ENCODE measurements around the gene FCHSD2.
"Not testable (repeated sequence)": the region's sequence is repeated elsewhere in the genome, so short reads cannot be mapped to it uniquely, and the experiment has no call there.

FCHSD2 gene

GRCh38 chr11:73072935-73073481 is 69.1 kb downstream of the FCHSD2 start:
- Mint-ChIP-seq H3K27me3 (no peaks in the 10 kb centered on the region), H3K4me1 (ENCODE audit: low read depth in 2 of 2) (peaks cover 14 to 44% of the 10 kb centered on the region in 2 donors), H3K4me3 (peak overlapping the region; percentile 20 to 64), H3K27ac (peak overlapping the region; percentile 33 to 63), H3K9me3 (no peaks in the 10 kb centered on the region), H3K36me3 (ENCODE audit: insufficient read depth) (peaks cover 10% of the 10 kb centered on the region)
- DNase-seq (no peak), ATAC-seq (replicated peaks) (peak; percentile 67)

- ATAC-seq (replicated peaks) (no peak), DNase-seq (no peak)
- Mint-ChIP-seq H3K27me3 (no peaks in the 10 kb centered on the region), H3K27ac (no peak overlapping the region), H3K9me3 (no peaks in the 10 kb centered on the region), H3K4me1 (ENCODE audit: low read depth in 2 of 2) (peaks cover 18 to 59% of the 10 kb centered on the region in 2 donors), H3K36me3 (ENCODE audit: insufficient read depth) (peaks cover 4% of the 10 kb centered on the region), H3K4me3 (no peak overlapping the region)
Observed at GRCh38 chr11:73070653-73071052, 71.5 kb downstream of the FCHSD2 start.

GRCh38 chr11:73061857-73062424 is 80.2 kb downstream of the FCHSD2 start:
- not testable (repeated sequence) for H3K36me3 Mint-ChIP-seq (ENCODE audit: insufficient read depth); ATAC-seq (replicated peaks); H3K27me3 Mint-ChIP-seq; DNase-seq; H3K27ac Mint-ChIP-seq; H3K9me3 Mint-ChIP-seq; H3K4me3 Mint-ChIP-seq
- H3K4me1 Mint-ChIP-seq (ENCODE audit: low read depth in 2 of 2) = peaks cover 29 to 43% of the 10 kb centered on the region in 2 donors

GRCh38 chr11:73061434-73061833 is 80.7 kb downstream of the FCHSD2 start:
- H3K4me1 Mint-ChIP-seq (ENCODE audit: low read depth in 2 of 2) = peaks cover 31 to 41% of the 10 kb centered on the region in 2 donors
- H3K27me3 Mint-ChIP-seq; ATAC-seq (replicated peaks); H3K9me3 Mint-ChIP-seq; H3K4me3 Mint-ChIP-seq; H3K36me3 Mint-ChIP-seq (ENCODE audit: insufficient read depth); DNase-seq; H3K27ac Mint-ChIP-seq: not testable (repeated sequence)

GRCh38 chr11:73059915-73060314 is 82.2 kb downstream of the FCHSD2 start:
- DNase-seq (no peak), ATAC-seq (replicated peaks) (no peak)
- Mint-ChIP-seq H3K27ac (peak overlapping the region in 1 of 2 donors; percentile 50), H3K27me3 (no peaks in the 10 kb centered on the region), H3K36me3 (ENCODE audit: insufficient read depth) (no peaks in the 10 kb centered on the region), H3K4me1 (ENCODE audit: low read depth in 2 of 2) (peaks cover 24 to 36% of the 10 kb centered on the region in 2 donors), H3K9me3 (no peaks in the 10 kb centered on the region), H3K4me3 (no peak overlapping the region)

- Mint-ChIP-seq H3K27me3 (no peaks in the 10 kb centered on the region), H3K36me3 (ENCODE audit: insufficient read depth) (no peaks in the 10 kb centered on the region), H3K4me3 (no peak overlapping the region), H3K4me1 (ENCODE audit: low read depth in 2 of 2) (peaks cover 17 to 38% of the 10 kb centered on the region in 2 donors), H3K27ac (peak overlapping the region in 1 of 2 donors; percentile 22), H3K9me3 (no peaks in the 10 kb centered on the region)
- DNase-seq = no peak
- ATAC-seq (replicated peaks) = no peak
Observed at GRCh38 chr11:73058989-73059674, 83.0 kb downstream of the FCHSD2 start.

- ATAC-seq (replicated peaks) (no peak), DNase-seq (no peak)
- peak overlapping the region in 1 of 2 donors; percentile 56 for H3K27ac Mint-ChIP-seq
- peaks cover 7 to 20% of the 10 kb centered on the region in 2 donors for H3K4me1 Mint-ChIP-seq (ENCODE audit: low read depth in 2 of 2)
- no peak overlapping the region for H3K4me3 Mint-ChIP-seq
- H3K9me3 Mint-ChIP-seq = no peaks in the 10 kb centered on the region
- no peaks in the 10 kb centered on the region for H3K27me3 Mint-ChIP-seq
- H3K36me3 Mint-ChIP-seq (ENCODE audit: insufficient read depth) = no peaks in the 10 kb centered on the region
Observed at GRCh38 chr11:73055655-73056354, 86.3 kb downstream of the FCHSD2 start.

- H3K27me3 Mint-ChIP-seq = no peaks in the 10 kb centered on the region
- peaks cover 3 to 16% of the 10 kb centered on the region in 2 donors for H3K4me1 Mint-ChIP-seq (ENCODE audit: low read depth in 2 of 2)
- H3K9me3 Mint-ChIP-seq = no peaks in the 10 kb centered on the region
- ATAC-seq (replicated peaks) = no peak
- no peaks in the 10 kb centered on the region for H3K36me3 Mint-ChIP-seq (ENCODE audit: insufficient read depth)
- no peak for DNase-seq
- no peak overlapping the region for H3K27ac Mint-ChIP-seq
- H3K4me3 Mint-ChIP-seq = no peak overlapping the region
Observed at GRCh38 chr11:73055002-73055401, 87.1 kb downstream of the FCHSD2 start.

GRCh38 chr11:73053964-73054363 is 88.2 kb downstream of the FCHSD2 start:
- ATAC-seq (replicated peaks) (no peak), DNase-seq (no peak)
- Mint-ChIP-seq H3K27ac (no peak overlapping the region), H3K4me1 (ENCODE audit: low read depth in 2 of 2) (peaks cover 3 to 18% of the 10 kb centered on the region in 2 donors), H3K27me3 (no peaks in the 10 kb centered on the region), H3K9me3 (no peaks in the 10 kb centered on the region), H3K36me3 (ENCODE audit: insufficient read depth) (no peaks in the 10 kb centered on the region), H3K4me3 (no peak overlapping the region)

- Mint-ChIP-seq H3K27me3 (no peaks in the 10 kb centered on the region), H3K27ac (no peak overlapping the region), H3K9me3 (no peaks in the 10 kb centered on the region), H3K36me3 (ENCODE audit: insufficient read depth) (no peaks in the 10 kb centered on the region), H3K4me3 (no peak overlapping the region), H3K4me1 (ENCODE audit: low read depth in 2 of 2) (peaks cover 8 to 16% of the 10 kb centered on the region in 2 donors)
- DNase-seq (no peak), ATAC-seq (replicated peaks) (no peak)
Observed at GRCh38 chr11:73048446-73048845, 93.7 kb downstream of the FCHSD2 start.

GRCh38 chr11:73047773-73048371 is 94.2 kb downstream of the FCHSD2 start:
- Mint-ChIP-seq H3K4me3 (no peak overlapping the region), H3K27ac (peak overlapping the region in 1 of 2 donors; percentile 60)

GRCh38 chr11:73040046-73040445 is 102.1 kb downstream of the FCHSD2 start:
- Mint-ChIP-seq H3K4me1 (ENCODE audit: low read depth in 2 of 2) (peaks cover 8 to 11% of the 10 kb centered on the region in 2 donors), H3K36me3 (ENCODE audit: insufficient read depth) (peaks cover 4% of the 10 kb centered on the region), H3K4me3 (no peak overlapping the region), H3K27me3 (no peaks in the 10 kb centered on the region), H3K27ac (no peak overlapping the region), H3K9me3 (no peaks in the 10 kb centered on the region)
- no peak for DNase-seq
- no peak for ATAC-seq (replicated peaks)

More at GRCh38 chr11:73047773-73048371, 94.2 kb downstream of the FCHSD2 start:
- Mint-ChIP-seq H3K36me3 (ENCODE audit: insufficient read depth) (no peaks in the 10 kb centered on the region), H3K9me3 (no peaks in the 10 kb centered on the region), H3K27me3 (no peaks in the 10 kb centered on the region), H3K4me1 (ENCODE audit: low read depth in 2 of 2) (peaks cover 8 to 16% of the 10 kb centered on the region in 2 donors)
- no peak for DNase-seq
- ATAC-seq (replicated peaks) = peak; percentile 14

- Mint-ChIP-seq H3K27ac (peak overlapping the region; percentile 39 to 90), H3K9me3 (no peaks in the 10 kb centered on the region), H3K4me3 (peak overlapping the region in 1 of 2 donors; percentile 38), H3K4me1 (ENCODE audit: low read depth in 2 of 2) (peaks cover 8 to 12% of the 10 kb centered on the region in 2 donors), H3K36me3 (ENCODE audit: insufficient read depth) (peaks cover 8% of the 10 kb centered on the region), H3K27me3 (no peaks in the 10 kb centered on the region)
- DNase-seq = no peak
- no peak for ATAC-seq (replicated peaks)
Observed at GRCh38 chr11:73034777-73035176, 107.3 kb downstream of the FCHSD2 start.

All from effector memory CD8-positive, alpha-beta T cell (primary cell).